Esophagus squamous epithelium (tissue), 5 donors: ENCODE results near the gene PDIA2. TPM values are rescaled to one million over a fixed set of nuclear protein-coding genes. Genes with fewer than 3 reads are reported as not detected.

ENCODE experiments used
- DNase-seq: peaks from one replicate; lab custom pipeline; 2025; lab: John Stamatoyannopoulos, UW
- H3K27ac ChIP-seq, 4 donors: fragments of 200-600 bp; sonication (generic); one replicate each; pipeline ENCODE4 v1.5.1; 2016 to 2019; ENCODE audit warnings: mild to moderate bottlenecking in 1 of 4
- H3K27me3 ChIP-seq, 4 donors: fragments of 200-600 bp; sonication (generic); 1 replicate in 3 of 4; 2 replicates in 1 of 4; pipeline versions ENCODE4 v1.5.1 to v1.6.0; 2017 to 2021; ENCODE audit warnings: antibody characterized with exemption in 1 of 4
- H3K36me3 ChIP-seq, 3 donors: fragments of 200-600 bp; sonication (generic); one replicate each; pipeline ENCODE4 v1.5.1; 2016 to 2019
- H3K4me1 ChIP-seq, 3 donors: fragments of 200-600 bp; sonication (generic); one replicate each; pipeline ENCODE4 v1.5.1; 2017 to 2019
- H3K4me3 ChIP-seq, 4 donors: fragments of 200-600 bp; sonication (generic); 1 replicate in 3 of 4; 2 replicates in 1 of 4; pipeline ENCODE4 v1.5.1; 2016 to 2019; ENCODE audit warnings: mild to moderate bottlenecking in 2 of 4, moderate library complexity in 1 of 4
- H3K9me3 ChIP-seq, 3 donors: fragments of 200-600 bp; sonication (generic); one replicate each; pipeline ENCODE4 v1.5.1; 2016 to 2019
- CTCF ChIP-seq, 6 experiments: fragments of 450-650 bp in 4 of 6; fragments of 200-600 bp in 2 of 6; sonication (generic) in 2 of 6; IDR thresholded peaks; one replicate each; pipeline ENCODE4 v1.5.1; 2016 to 2019; ENCODE audit warnings: antibody characterized with exemption in 6 of 6, mild to moderate bottlenecking in 4 of 6, moderate library complexity in 4 of 6
- POLR2A ChIP-seq, 4 donors: fragments of 450-650 bp; IDR thresholded peaks; one replicate each; pipeline ENCODE4 v1.6.1; 2017; ENCODE audit warnings: antibody characterized with exemption in 4 of 4, mild to moderate bottlenecking in 4 of 4, moderate library complexity in 3 of 4
- WGBS, 2 donors: methylation state at CpG; one replicate each; pipeline ENCODE4 v1.1.5; 2018; 5-methylcytosine and 5-hydroxymethylcytosine counted together
- intact Hi-C: fragments of 100-400 bp; cut with DNase I; formaldehyde crosslinking; loops from one replicate; pipeline ENCODE4 v1.15.0; 2022
- total RNA-seq, 4 donors: library from RNA; depleted of rRNA; stranded (reverse); fragments of >200 nt; gene quantifications; one replicate each; pipeline ENCODE4 v1.1.0, GENCODE V29; 2016
- donor health status: DM: yes; HTN: yes; CAD: no.

PDIA2 gene
- total RNA-seq, 4 donors from 2014 or later, result not detected

GRCh38 chr16:307691-308312 lies 24.8 kb downstream of the PDIA2 start:
- H3K27ac ChIP-seq, result no peak overlapping the region
- no peak overlapping the region for H3K4me3 ChIP-seq
- H3K9me3 ChIP-seq, result no peaks in the 10 kb centered on the region
- DNase-seq, result no peak
- TF ChIP-seq POLR2A (IDR thresholded peaks at IDR 0.05), result no peak
- no peak for TF ChIP-seq CTCF (IDR thresholded peaks at IDR 0.05)
- WGBS, 2 donors, result 89 to 90% methylated on average over 4 to 16 of the region's 21 CpGs
- H3K27me3 ChIP-seq, result no peaks in the 10 kb centered on the region
- H3K4me1 ChIP-seq, result peaks cover 0 to 12% (median 0%) of the 10 kb centered on the region in 3 donors
- intact Hi-C loops, result no loop called here
- H3K36me3 ChIP-seq, result peaks cover 4 to 92% (median 16%) of the 10 kb centered on the region in 3 donors

- Histone ChIP-seq H3K4me1 (peaks cover 0 to 12% (median 0%) of the 10 kb centered on the region in 3 donors), H3K27me3 (no peaks in the 10 kb centered on the region), H3K27ac (no peak overlapping the region), H3K4me3 (no peak overlapping the region), H3K9me3 (no peaks in the 10 kb centered on the region), H3K36me3 (peaks cover 16 to 92% (median 18%) of the 10 kb centered on the region in 3 donors)
- 50 to 61% methylated on average over 4 of the region's 7 CpGs for WGBS, 2 donors
- intact Hi-C loops, result no loop called here
- DNase-seq, result no peak
- TF ChIP-seq CTCF (IDR thresholded peaks at IDR 0.05) (no peak), POLR2A (IDR thresholded peaks at IDR 0.05) (no peak)
Measured at GRCh38 chr16:309476-309875, 26.5 kb downstream of the PDIA2 start.

GRCh38 chr16:311725-312124 lies 28.8 kb downstream of the PDIA2 start:
- TF ChIP-seq CTCF (IDR thresholded peaks at IDR 0.05) (no peak), POLR2A (IDR thresholded peaks at IDR 0.05) (no peak)

GRCh38 chr16:314351-314750 lies 31.4 kb downstream of the PDIA2 start:
- Histone ChIP-seq H3K9me3 (no peaks in the 10 kb centered on the region), H3K27me3 (no peaks in the 10 kb centered on the region), H3K27ac (no peak overlapping the region), H3K4me3 (no peak overlapping the region), H3K4me1 (no peaks in the 10 kb centered on the region), H3K36me3 (peaks cover 4 to 79% (median 23%) of the 10 kb centered on the region in 3 donors)
- intact Hi-C loops, result no loop called here
- DNase-seq, result no peak
- 80 to 98% methylated on average over 1 to 8 of the region's 16 CpGs for WGBS, 2 donors
- TF ChIP-seq CTCF (IDR thresholded peaks at IDR 0.05), result no peak
- TF ChIP-seq POLR2A (IDR thresholded peaks at IDR 0.05), result no peak

More at GRCh38 chr16:311725-312124, 28.8 kb downstream of the PDIA2 start:
- intact Hi-C loops, result no loop called here
- Histone ChIP-seq H3K27ac (no peak overlapping the region), H3K9me3 (no peaks in the 10 kb centered on the region), H3K4me1 (peaks cover 0 to 1% (median 0%) of the 10 kb centered on the region in 3 donors), H3K4me3 (no peak overlapping the region), H3K36me3 (peaks cover 16 to 80% (median 19%) of the 10 kb centered on the region in 3 donors), H3K27me3 (no peaks in the 10 kb centered on the region)
- 85 to 98% methylated on average over 15 of the region's 15 CpGs for WGBS, 2 donors
- DNase-seq, result no peak

- intact Hi-C loops, result no loop called here
- TF ChIP-seq POLR2A (IDR thresholded peaks at IDR 0.05), result no peak
- TF ChIP-seq CTCF (IDR thresholded peaks at IDR 0.05), result no peak
- Histone ChIP-seq H3K4me3 (no peak overlapping the region), H3K27me3 (no peaks in the 10 kb centered on the region), H3K9me3 (no peaks in the 10 kb centered on the region), H3K36me3 (peaks cover 3 to 76% (median 19%) of the 10 kb centered on the region in 3 donors), H3K27ac (no peak overlapping the region), H3K4me1 (no peaks in the 10 kb centered on the region)
- WGBS, 2 donors, result 69 to 78% methylated on average over 10 to 14 of the region's 14 CpGs
- no peak for DNase-seq
Measured at GRCh38 chr16:314795-315299, 31.9 kb downstream of the PDIA2 start.
